ENCODE data around the gene MYBBP1A. TPM values are rescaled to one million over a fixed set of nuclear protein-coding genes. Genes with fewer than 3 reads are reported as not detected.

MYBBP1A gene
- total and polyA plus RNA-seq, 2 experiments from 2014 or later = 70.7 to 213 TPM

DNA sequence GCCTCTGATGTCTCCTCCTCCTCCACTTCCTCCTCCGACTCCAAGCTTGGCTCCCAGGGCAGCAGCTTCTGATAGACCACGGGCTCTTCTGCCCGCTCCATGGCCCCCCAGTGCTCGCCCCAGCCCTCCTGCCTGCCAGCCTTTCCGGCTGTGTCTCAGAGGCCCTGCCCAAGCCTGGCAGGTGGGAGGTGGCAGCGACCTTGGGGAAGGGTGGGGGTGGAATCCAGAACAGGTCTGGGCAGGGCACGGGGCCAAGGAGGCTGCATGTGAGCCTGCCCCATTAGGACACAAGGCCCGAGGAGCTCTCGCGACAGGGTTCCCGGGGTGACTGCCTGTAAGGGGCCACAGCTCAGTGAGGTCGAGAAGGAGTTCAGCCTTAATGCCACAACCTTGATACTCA is 5.2 kb upstream of the MYBBP1A start, which contains the start of gene GGT6:
GGT6 (minus strand) TSS at position 157 of the 400 bp plus-strand sequence; CDS start at position 101, 56 bp downstream.
- Histone ChIP-seq H3K9me2 (ENCODE audit: insufficient read depth) (no peaks in the 10 kb centered on the region), H3K79me2 (replicated peaks; ENCODE audit: insufficient read depth) (0 out of 2 replicates have a peak, but pooled peaks cover 4% of the 10 kb centered on the region), H2AFZ (peak within 1 kb of the TSS; percentile 78), H3K36me3 (ENCODE audit: insufficient read depth) (no peaks in the 10 kb centered on the region), H4K20me1 (replicated peaks; ENCODE audit: insufficient read depth) (no peaks in the 10 kb centered on the region), H3K4me2 (no peak within 1 kb of the TSS), H3K4me1 (ENCODE audit: insufficient read depth) (peaks cover 11% of the 10 kb centered on the region), H3K27me3 (ENCODE audit: insufficient read depth) (no peaks in the 10 kb centered on the region), H3F3A (replicated peaks; ENCODE audit: low read depth) (0 out of 2 replicates have a peak, but pooled peaks cover 7% of the 10 kb centered on the region), H3K27ac (ENCODE audit: low read depth) (no peak within 1 kb of the TSS), H3K4me3 (no peak within 1 kb of the TSS)
- TF ChIP-seq, protein P1, sequence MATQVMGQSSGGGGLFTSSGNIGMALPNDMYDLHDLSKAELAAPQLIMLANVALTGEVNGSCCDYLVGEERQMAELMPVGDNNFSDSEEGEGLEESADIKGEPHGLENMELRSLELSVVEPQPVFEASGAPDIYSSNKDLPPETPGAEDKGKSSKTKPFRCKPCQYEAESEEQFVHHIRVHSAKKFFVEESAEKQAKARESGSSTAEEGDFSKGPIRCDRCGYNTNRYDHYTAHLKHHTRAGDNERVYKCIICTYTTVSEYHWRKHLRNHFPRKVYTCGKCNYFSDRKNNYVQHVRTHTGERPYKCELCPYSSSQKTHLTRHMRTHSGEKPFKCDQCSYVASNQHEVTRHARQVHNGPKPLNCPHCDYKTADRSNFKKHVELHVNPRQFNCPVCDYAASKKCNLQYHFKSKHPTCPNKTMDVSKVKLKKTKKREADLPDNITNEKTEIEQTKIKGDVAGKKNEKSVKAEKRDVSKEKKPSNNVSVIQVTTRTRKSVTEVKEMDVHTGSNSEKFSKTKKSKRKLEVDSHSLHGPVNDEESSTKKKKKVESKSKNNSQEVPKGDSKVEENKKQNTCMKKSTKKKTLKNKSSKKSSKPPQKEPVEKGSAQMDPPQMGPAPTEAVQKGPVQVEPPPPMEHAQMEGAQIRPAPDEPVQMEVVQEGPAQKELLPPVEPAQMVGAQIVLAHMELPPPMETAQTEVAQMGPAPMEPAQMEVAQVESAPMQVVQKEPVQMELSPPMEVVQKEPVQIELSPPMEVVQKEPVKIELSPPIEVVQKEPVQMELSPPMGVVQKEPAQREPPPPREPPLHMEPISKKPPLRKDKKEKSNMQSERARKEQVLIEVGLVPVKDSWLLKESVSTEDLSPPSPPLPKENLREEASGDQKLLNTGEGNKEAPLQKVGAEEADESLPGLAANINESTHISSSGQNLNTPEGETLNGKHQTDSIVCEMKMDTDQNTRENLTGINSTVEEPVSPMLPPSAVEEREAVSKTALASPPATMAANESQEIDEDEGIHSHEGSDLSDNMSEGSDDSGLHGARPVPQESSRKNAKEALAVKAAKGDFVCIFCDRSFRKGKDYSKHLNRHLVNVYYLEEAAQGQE (IDR thresholded peaks at IDR 0.05; ENCODE audit: unreplicated experiment) = no peak
- TF ChIP-seq, protein P2, sequence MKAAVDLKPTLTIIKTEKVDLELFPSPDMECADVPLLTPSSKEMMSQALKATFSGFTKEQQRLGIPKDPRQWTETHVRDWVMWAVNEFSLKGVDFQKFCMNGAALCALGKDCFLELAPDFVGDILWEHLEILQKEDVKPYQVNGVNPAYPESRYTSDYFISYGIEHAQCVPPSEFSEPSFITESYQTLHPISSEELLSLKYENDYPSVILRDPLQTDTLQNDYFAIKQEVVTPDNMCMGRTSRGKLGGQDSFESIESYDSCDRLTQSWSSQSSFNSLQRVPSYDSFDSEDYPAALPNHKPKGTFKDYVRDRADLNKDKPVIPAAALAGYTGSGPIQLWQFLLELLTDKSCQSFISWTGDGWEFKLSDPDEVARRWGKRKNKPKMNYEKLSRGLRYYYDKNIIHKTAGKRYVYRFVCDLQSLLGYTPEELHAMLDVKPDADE (IDR thresholded peaks at IDR 0.05) = no peak
- no peak for TF ChIP-seq ZNF331 (CRISPR knock-in tag; IDR thresholded peaks at IDR 0.05; ENCODE audit: low read depth)
- TF ChIP-seq EZH2 (IDR thresholded peaks at IDR 0.05; ENCODE audit: low read depth, unreplicated experiment) = no peak
- TF ChIP-seq NANOG (IDR thresholded peaks at IDR 0.05; ENCODE audit: borderline replicate concordance) = no peak
- no peak for TF ChIP-seq JUNB (IDR thresholded peaks at IDR 0.05; ENCODE audit: unreplicated experiment)
- TF ChIP-seq ZNF462 (CRISPR knock-in tag; IDR thresholded peaks at IDR 0.05) = no peak
- no peak for TF ChIP-seq EZH2phosphoT487 (IDR thresholded peaks at IDR 0.05; ENCODE audit: unreplicated experiment)
- peak; percentile 13; the same call in 1 of the 3 replicates for ATAC-seq
- no peak for DNase-seq (ENCODE audit: low spot score)
- H3K4me3 Mint-ChIP-seq = no peak within 1 kb of the TSS; the same call in 2 of the 3 replicates
- no peaks in the 10 kb centered on the region for H3K36me3 Mint-ChIP-seq (ENCODE audit: low read depth)
- peaks cover 23% of the 10 kb centered on the region for H3K4me1 Mint-ChIP-seq
- H3K9me3 Mint-ChIP-seq = no peaks in the 10 kb centered on the region
- no peak within 1 kb of the TSS for H3K27ac Mint-ChIP-seq
- H3K27me3 Mint-ChIP-seq (ENCODE audit: insufficient read depth, low read depth, poor library complexity) = peaks cover 8% of the 10 kb centered on the region
